Ovary (tissue), 3 donors: ENCODE measurements around the gene DENND1A.

Experiments
- EP300 ChIP-seq: sonication (generic); formaldehyde crosslinking; IDR thresholded peaks from one replicate; pipeline ENCODE4 v1.6.1; 2017; ENCODE audit warnings: antibody characterized with exemption
- POLR2A ChIP-seq: fragments of 450-650 bp; IDR thresholded peaks from one replicate; pipeline ENCODE4 v1.6.1; 2017; ENCODE audit warnings: antibody characterized with exemption, mild to moderate bottlenecking, moderate library complexity
- TF ChIP-seq, protein P1 (sequence below), 3 donors: fragments of 450-650 bp in 2 of 3; fragments of 200-600 bp in 1 of 3; IDR thresholded peaks; one replicate each; pipeline versions ENCODE4 v1.5.1 to v1.8.0; 2016 to 2022; ENCODE audit warnings: antibody characterized with exemption in 3 of 3, mild to moderate bottlenecking in 1 of 3
- donor health status: DM: no; HTN: no; CAD: no.

DNA sequence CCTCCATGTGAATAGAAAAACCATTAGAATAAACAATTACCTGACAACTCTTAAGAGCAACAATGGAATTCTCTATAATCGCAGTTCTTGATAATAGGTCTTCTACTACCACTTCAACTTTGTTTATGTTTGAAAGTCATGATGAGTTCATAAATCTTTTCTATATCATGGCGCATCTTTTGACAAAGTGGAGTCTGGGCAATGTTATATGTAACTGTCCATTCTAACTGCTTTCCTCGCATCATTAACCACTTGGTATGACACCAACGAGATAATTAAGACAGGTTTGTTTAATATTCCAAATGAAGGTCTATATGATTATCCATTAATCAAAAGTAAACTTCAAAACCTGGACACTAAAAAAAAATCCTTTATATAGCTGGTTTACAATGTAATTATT lies 272.0 kb downstream of the DENND1A start:
- no peak for TF ChIP-seq POLR2A
- TF ChIP-seq, protein P1, sequence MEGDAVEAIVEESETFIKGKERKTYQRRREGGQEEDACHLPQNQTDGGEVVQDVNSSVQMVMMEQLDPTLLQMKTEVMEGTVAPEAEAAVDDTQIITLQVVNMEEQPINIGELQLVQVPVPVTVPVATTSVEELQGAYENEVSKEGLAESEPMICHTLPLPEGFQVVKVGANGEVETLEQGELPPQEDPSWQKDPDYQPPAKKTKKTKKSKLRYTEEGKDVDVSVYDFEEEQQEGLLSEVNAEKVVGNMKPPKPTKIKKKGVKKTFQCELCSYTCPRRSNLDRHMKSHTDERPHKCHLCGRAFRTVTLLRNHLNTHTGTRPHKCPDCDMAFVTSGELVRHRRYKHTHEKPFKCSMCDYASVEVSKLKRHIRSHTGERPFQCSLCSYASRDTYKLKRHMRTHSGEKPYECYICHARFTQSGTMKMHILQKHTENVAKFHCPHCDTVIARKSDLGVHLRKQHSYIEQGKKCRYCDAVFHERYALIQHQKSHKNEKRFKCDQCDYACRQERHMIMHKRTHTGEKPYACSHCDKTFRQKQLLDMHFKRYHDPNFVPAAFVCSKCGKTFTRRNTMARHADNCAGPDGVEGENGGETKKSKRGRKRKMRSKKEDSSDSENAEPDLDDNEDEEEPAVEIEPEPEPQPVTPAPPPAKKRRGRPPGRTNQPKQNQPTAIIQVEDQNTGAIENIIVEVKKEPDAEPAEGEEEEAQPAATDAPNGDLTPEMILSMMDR (IDR thresholded peaks at IDR 0.05): no peak
- no peak for TF ChIP-seq EP300
